HepG2 (cell line): ENCODE results near the gene FGD6.

Source experiments
- FOXP1 ChIP-seq, 2 experiments: fragments of 450-650 bp in 1 of 2; IDR thresholded peaks; 2 replicates each; pipeline ENCODE4 v1.6.1; 2017 to 2018; ENCODE audit warnings: antibody characterized with exemption in 1 of 2
- NFYB ChIP-seq: sonication (generic); formaldehyde crosslinking; IDR thresholded peaks from 2 replicates; pipeline ENCODE4 v1.4.0; 2020; ENCODE audit warnings: missing genetic modification reagents
- POLR2AphosphoS5 ChIP-seq: IDR thresholded peaks from 2 replicates; pipeline ENCODE4 v1.6.1; 2012; ENCODE audit warnings: low read depth, low read length

DNA sequence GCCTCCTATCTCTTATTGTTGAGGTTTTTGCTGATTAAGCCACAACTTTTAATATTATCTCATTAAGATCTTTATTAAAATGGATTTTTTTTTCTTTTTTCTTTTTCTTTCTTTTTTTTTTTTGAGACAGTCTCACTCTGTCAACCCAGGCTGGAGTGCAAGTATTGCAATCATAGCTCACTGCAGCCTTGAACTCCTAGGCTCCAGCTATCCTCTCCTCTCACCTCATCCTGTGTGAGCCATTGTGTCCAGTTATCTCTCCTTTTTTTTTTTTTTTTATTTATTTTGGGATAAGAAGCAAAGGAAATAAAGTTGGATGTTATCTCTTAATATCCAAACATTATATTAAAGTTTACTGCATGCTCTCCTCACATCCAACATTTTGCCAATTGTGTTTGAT, 13.0 kb upstream of the FGD6 start:
- TF ChIP-seq NFYB (CRISPR knock-in tag) (no peak), POLR2AphosphoS5 (no peak), FOXP1 (IDR thresholded peaks at IDR 0.05) (no peak), FOXP1 (CRISPR knock-in tag; IDR thresholded peaks at IDR 0.05) (no peak)
